Epithelial cell of proximal tubule (primary cell): Measurements from ENCODE around the gene GARIN5B. TPM values are rescaled to one million over a fixed set of nuclear protein-coding genes. Genes with fewer than 3 reads are reported as not detected.

Experiments
- DNase-seq: peaks from one replicate; pipeline ENCODE4 v3.0.0-alpha.2; 2011; ENCODE audit warnings: low read depth
- H3K4me3 ChIP-seq: 2 replicates; pipeline ENCODE4 v1.5.1; 2011; ENCODE audit warnings: low read depth, mild to moderate bottlenecking, low read length
- total RNA-seq: library from RNA; depleted of rRNA; stranded (reverse); fragments of >200 nt; gene quantifications from 2 replicates; pipeline ENCODE4 v1.2.3, GENCODE V29; 2015
- TF ChIP-seq, protein P1 (sequence below): conservative IDR thresholded peaks from 2 replicates; pipeline ENCODE4 v1.5.1; 2012; ENCODE audit warnings: low read depth, mild to moderate bottlenecking, low read length

Gene GARIN5B
- total RNA-seq, 1 donor from 2014 or later, result not detected

DNA sequence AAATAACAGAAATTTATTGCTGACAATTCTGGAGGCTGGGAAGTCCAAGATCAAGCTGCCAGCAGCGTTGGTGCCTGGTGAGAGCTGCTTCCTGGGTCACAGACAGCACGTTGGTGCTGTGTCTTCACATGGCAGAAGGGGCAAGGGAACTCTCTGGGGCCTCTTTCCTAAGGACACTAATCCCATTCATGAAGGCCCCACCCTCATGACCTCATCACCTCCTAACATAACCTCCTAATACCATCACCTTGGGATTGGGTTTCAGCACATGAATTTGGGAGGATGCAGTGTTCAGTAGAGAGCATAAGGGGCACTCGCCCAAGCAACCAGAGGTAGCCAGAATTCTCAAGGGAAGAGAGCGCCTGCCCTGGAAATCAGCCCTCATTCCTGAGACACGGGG is 53.6 kb downstream of the GARIN5B start:
- DNase-seq, result no peak
- TF ChIP-seq, protein P1, sequence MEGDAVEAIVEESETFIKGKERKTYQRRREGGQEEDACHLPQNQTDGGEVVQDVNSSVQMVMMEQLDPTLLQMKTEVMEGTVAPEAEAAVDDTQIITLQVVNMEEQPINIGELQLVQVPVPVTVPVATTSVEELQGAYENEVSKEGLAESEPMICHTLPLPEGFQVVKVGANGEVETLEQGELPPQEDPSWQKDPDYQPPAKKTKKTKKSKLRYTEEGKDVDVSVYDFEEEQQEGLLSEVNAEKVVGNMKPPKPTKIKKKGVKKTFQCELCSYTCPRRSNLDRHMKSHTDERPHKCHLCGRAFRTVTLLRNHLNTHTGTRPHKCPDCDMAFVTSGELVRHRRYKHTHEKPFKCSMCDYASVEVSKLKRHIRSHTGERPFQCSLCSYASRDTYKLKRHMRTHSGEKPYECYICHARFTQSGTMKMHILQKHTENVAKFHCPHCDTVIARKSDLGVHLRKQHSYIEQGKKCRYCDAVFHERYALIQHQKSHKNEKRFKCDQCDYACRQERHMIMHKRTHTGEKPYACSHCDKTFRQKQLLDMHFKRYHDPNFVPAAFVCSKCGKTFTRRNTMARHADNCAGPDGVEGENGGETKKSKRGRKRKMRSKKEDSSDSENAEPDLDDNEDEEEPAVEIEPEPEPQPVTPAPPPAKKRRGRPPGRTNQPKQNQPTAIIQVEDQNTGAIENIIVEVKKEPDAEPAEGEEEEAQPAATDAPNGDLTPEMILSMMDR, result no peak

DNA sequence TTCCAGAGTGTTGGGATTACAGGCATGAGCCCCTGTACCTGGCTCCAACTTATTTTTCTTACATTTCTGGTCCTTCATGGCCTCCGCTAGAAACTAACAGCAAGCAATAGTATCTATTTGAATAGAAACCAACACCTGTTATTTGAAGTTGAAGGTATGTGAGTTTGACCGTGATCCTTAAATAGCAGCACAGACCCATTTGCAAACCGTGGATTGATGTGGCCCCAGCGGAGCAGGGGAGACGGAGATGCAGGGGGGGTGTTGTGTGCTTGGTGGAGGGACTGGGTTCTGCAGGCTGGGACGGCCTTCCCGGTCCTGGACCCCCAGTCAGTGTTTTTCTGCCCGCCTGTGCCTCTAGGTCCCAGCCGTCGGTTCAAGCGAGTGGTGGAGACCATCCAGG is 54.8 kb downstream of the GARIN5B start:
- TF ChIP-seq, protein P1, result no peak
- no peak for DNase-seq
- no peak overlapping the region for H3K4me3 ChIP-seq

More for the DNA sequence above, 53.6 kb downstream of the GARIN5B start:
- H3K4me3 ChIP-seq, result no peak overlapping the region

DNA sequence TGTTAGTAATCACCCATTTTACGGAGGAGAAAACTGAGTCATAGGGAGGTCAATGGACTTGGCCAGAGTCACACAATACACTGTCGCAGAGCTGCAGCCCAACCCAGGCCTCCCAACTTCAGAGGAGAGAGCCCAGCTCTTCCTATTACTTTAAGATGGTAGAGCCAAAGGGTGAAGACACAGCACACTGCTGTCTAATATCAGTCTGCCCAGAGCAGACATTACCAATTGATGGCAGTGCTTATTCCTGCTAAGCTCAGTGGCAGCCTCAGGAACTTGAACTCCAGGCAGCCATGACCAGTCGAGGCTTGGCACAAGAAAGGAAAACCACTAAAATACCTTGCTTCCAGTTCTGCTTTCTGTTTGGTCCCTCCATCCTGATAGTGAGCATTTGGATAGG is 56.3 kb downstream of the GARIN5B start:
- no peak overlapping the region for H3K4me3 ChIP-seq
- TF ChIP-seq, protein P1, result no peak

DNA sequence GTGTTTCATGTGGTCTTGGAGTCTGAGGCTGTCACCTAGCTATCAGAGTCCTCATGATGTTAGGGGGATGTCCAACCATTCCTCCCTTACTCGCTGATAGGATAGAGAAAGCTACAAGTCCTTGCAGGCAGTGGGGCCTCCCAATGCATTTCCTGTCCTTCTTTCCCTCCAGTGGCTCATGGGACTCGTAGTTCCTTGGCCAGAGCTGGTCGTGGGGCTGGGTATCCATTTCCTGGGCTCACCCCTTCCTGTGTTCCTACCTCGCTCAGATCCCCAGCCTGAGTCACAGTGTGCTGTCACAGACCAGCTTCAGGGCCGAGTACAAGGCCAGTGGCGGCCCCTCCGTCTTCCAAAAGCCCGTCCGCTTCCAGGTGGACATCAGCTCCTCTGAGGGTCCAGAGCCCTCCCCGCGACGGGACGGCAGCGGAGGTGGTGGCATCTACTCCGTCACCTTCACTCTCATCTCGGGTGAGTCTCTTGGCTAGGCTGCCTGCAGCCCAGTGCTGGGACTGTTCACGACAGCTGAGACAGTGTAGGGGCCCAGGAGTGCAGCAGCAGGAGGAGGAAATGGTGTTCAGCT is 57.0 kb downstream of the GARIN5B start:
- H3K4me3 ChIP-seq, result no peak overlapping the region
- DNase-seq, result no peak
- TF ChIP-seq, protein P1, result no peak

More for the DNA sequence above, 56.3 kb downstream of the GARIN5B start:
- no peak for DNase-seq

DNA sequence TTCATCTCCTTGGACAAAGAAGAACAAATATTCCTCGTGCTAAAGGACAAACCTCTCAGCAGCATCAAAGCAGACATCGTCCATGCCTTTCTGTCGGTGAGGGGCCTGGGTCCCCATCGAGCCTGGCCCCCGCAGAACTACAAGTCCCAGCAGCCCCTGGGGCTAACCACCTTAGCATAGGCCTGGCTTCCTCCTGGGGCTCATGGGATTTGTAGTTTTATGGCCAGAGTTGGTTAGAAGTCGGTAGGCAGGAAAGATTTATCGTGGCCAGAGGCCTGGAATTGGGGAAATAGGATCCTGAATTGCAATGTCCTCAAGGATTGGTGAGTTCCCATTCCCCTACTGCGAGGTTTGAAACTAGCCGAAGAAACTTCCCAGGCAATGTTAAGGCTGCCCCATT is 57.6 kb downstream of the GARIN5B start:
- no peak for DNase-seq

DNA sequence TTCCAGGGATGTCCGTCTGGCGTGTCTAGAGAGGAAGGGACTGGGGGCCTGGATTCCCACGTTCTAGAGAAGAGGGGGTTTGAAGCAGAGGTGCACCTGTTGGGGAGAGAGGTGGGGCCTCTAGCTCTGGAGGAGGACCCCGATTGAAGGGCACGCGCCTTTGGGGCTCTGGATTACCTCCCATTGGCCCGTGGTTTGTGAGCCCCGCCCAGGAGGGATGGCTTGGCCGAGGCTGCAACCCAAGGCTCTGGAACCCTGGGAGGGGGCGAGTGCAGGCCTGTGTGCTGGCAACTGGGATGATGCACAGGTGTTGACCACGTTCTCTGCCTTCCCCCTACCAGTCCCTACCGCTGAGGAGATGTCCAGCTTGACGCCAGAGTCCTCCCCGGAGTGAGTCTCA is 58.1 kb downstream of the GARIN5B start:
- no peak overlapping the region for H3K4me3 ChIP-seq
- DNase-seq, result no peak
- TF ChIP-seq, protein P1, result no peak

More for the DNA sequence above, 57.6 kb downstream of the GARIN5B start:
- TF ChIP-seq, protein P1, result no peak
- H3K4me3 ChIP-seq, result no peak overlapping the region

Other genes with a start within 250 kb of the GARIN5B start
- gene PPP1R12C, start 245.6 kb downstream of the GARIN5B start, total RNA-seq, result 53.8 and 68.7 TPM in 2 replicates
- gene TNNT1, start 214.1 kb downstream of the GARIN5B start, total RNA-seq, result 1.8 and 24.4 TPM in 2 replicates
- gene TNNI3, start 205.5 kb downstream of the GARIN5B start, total RNA-seq, result 0.40 and 0.51 TPM in 2 replicates
- 0.51 and 7.0 TPM in 2 replicates for gene DNAAF3, start 196.6 kb downstream of the GARIN5B start, total RNA-seq
- 0.29 TPM in 1 of 2 replicates, not detected in the other for gene SYT5, start 183.0 kb downstream of the GARIN5B start, total RNA-seq
- 1.1 and 2.8 TPM in 2 replicates for gene PTPRH, start 153.8 kb downstream of the GARIN5B start, total RNA-seq
- 2.1 and 2.6 TPM in 2 replicates for gene TMEM86B, start 134.5 kb downstream of the GARIN5B start, total RNA-seq
- gene PPP6R1, start 104.2 kb downstream of the GARIN5B start, total RNA-seq, result 43.8 and 62.5 TPM in 2 replicates
- 67.3 and 73.9 TPM in 2 replicates for gene HSPBP1, start 83.2 kb downstream of the GARIN5B start, total RNA-seq
- gene BRSK1, start 79.3 kb downstream of the GARIN5B start, total RNA-seq, result 2.0 and 16.1 TPM in 2 replicates
- gene TMEM150B, start 37.9 kb downstream of the GARIN5B start, total RNA-seq, result not detected in 2 replicates
- gene KMT5C, start 23.4 kb downstream of the GARIN5B start, total RNA-seq, result 5.1 and 18.5 TPM in 2 replicates
- 0.23 TPM in 1 of 2 replicates, not detected in the other for gene COX6B2, start 8.5 kb downstream of the GARIN5B start, total RNA-seq
- 31.0 and 42.8 TPM in 2 replicates for gene IL11, start 7.2 kb upstream of the GARIN5B start, total RNA-seq
- not detected in 2 replicates for gene TMEM190, start 13.6 kb upstream of the GARIN5B start, total RNA-seq
- 16.3 and 21.4 TPM in 2 replicates for gene TMEM238, start 21.0 kb upstream of the GARIN5B start, total RNA-seq
- 412 and 480 TPM in 2 replicates for gene RPL28, start 22.7 kb upstream of the GARIN5B start, total RNA-seq
- gene UBE2S, start 44.5 kb upstream of the GARIN5B start, total RNA-seq, result 383 and 458 TPM in 2 replicates
- 0.17 TPM in 1 of 2 replicates, not detected in the other for gene SHISA7, start 80.0 kb upstream of the GARIN5B start, total RNA-seq
- 58.7 and 71.2 TPM in 2 replicates for gene ISOC2, start 98.4 kb upstream of the GARIN5B start, total RNA-seq
- not detected in 2 replicates for gene C19orf85, start 101.5 kb upstream of the GARIN5B start, total RNA-seq
- gene ZNF628, start 113.4 kb upstream of the GARIN5B start, total RNA-seq, result 4.2 and 6.2 TPM in 2 replicates
- gene NAT14, start 121.9 kb upstream of the GARIN5B start, total RNA-seq, result 29.0 and 29.2 TPM in 2 replicates
- 0.86 TPM in 1 of 2 replicates, not detected in the other for gene SSC5D, start 125.2 kb upstream of the GARIN5B start, total RNA-seq
- gene SBK2, start 173.9 kb upstream of the GARIN5B start, total RNA-seq, result 0.58 and 2.9 TPM in 2 replicates
- gene SBK3, start 182.3 kb upstream of the GARIN5B start, total RNA-seq, result 0.23 TPM in 1 of 2 replicates, not detected in the other
- 10.0 and 11.4 TPM in 2 replicates for gene ZNF579, start 217.6 kb upstream of the GARIN5B start, total RNA-seq
- gene FIZ1, start 236.3 kb upstream of the GARIN5B start, total RNA-seq, result 5.5 and 9.7 TPM in 2 replicates
- 16.4 and 18.0 TPM in 2 replicates for gene ZNF524, start 237.0 kb upstream of the GARIN5B start, total RNA-seq
- 3.4 and 6.2 TPM in 2 replicates for gene ZNF865, start 242.4 kb upstream of the GARIN5B start, total RNA-seq